Heart right ventricle (tissue), 16 donors: ENCODE results near the gene STMN3. TPM values are rescaled to one million over a fixed set of nuclear protein-coding genes. Genes with fewer than 3 reads are reported as not detected.
"Not testable (repeated sequence)": the region's sequence is repeated elsewhere in the genome, so short reads cannot be mapped to it uniquely, and the experiment has no call there.

Experiments used
- ATAC-seq, 8 donors: fragments of 200-7000 bp; cut with Tn5 transposase; one replicate each; pipeline ENCODE4 v1.9.1; 2020; ENCODE audit warnings: mild to moderate bottlenecking in 8 of 8, moderate library complexity in 8 of 8, moderate number of reproducible peaks in 1 of 8
- DNase-seq, 2 donors: peaks; one replicate each; pipeline ENCODE4 v3.0.0-alpha.2; 2020
- H3K27ac ChIP-seq, 10 donors: fragments of 200-600 bp; sonication (generic) in 2 of 10; one replicate each; pipeline versions ENCODE4 v1.5.0 to v1.8.0; 2020 to 2022; ENCODE audit warnings: mild to moderate bottlenecking in 3 of 10
- H3K27me3 ChIP-seq, 7 donors: fragments of 200-600 bp; one replicate each; pipeline ENCODE4 v1.8.0; 2021 to 2022; ENCODE audit warnings: mild to moderate bottlenecking in 2 of 7
- H3K36me3 ChIP-seq, 9 donors: fragments of 200-600 bp; sonication (generic) in 1 of 9; one replicate each; pipeline versions ENCODE4 v1.5.0 to v1.8.0; 2020 to 2022; ENCODE audit warnings: mild to moderate bottlenecking in 2 of 9
- H3K4me1 ChIP-seq, 9 donors: fragments of 200-600 bp; sonication (generic) in 1 of 9; one replicate each; pipeline versions ENCODE4 v1.5.0 to v1.8.0; 2020 to 2022; ENCODE audit warnings: mild to moderate bottlenecking in 4 of 9
- H3K4me3 ChIP-seq, 10 donors: fragments of 200-600 bp; sonication (generic) in 2 of 10; one replicate each; pipeline versions ENCODE4 v1.5.0 to v1.8.0; 2020 to 2022; ENCODE audit warnings: mild to moderate bottlenecking in 7 of 10, moderate library complexity in 2 of 10
- H3K9me3 ChIP-seq, 11 donors: fragments of 200-600 bp in 10 of 11; sonication (generic) in 2 of 11; one replicate each; pipeline versions ENCODE4 v1.5.0 to v1.8.0; 2013 to 2022; ENCODE audit warnings: mild to moderate bottlenecking in 2 of 11, control low read depth in 1 of 11, moderate library complexity in 1 of 11
- WGBS, 2 donors: extraction: QIAGEN DNeasy Blood & Tissue Kit; methylation state at CpG; one replicate each; pipeline ENCODE4 v1.1.7; 2013; ENCODE audit warnings: inconsistent platforms in 1 of 2; 5-methylcytosine and 5-hydroxymethylcytosine counted together
- intact Hi-C, 10 donors: fragments of 100-400 bp; cut with DNase I; formaldehyde crosslinking; loops; one replicate each; pipeline versions ENCODE4 v1.11.1 to v1.14.2; 2022
- polyA plus RNA-seq, 2 donors: library from polyadenylated mRNA; stranded (reverse); fragments of 200-250 nt; gene quantifications; one replicate each; pipeline ENCODE4 v1.2.3, GENCODE V29; 2013
- total RNA-seq, 10 donors: library from RNA; stranded (reverse); fragmentation: NEBNext Ultra II Directional in 3 of 10; extraction: Animal tissue kit (Norgen Biotek cat#: 25700) in 3 of 10; gene quantifications; one replicate each; pipeline versions ENCODE4 v1.2.1 to v1.2.4, GENCODE V29; 2021 to 2023
- TF ChIP-seq, protein P1 (sequence below), 9 donors: fragments of 200-600 bp; sonication (generic) in 2 of 9; IDR thresholded peaks; one replicate each; pipeline versions ENCODE4 v1.5.0 to v1.8.0; 2021 to 2022; ENCODE audit warnings: antibody characterized with exemption in 9 of 9, mild to moderate bottlenecking in 5 of 9, moderate library complexity in 1 of 9
- donor health status: Arrhythmogenic right ventricular cardiomyopathy.
- donor health status: ischemic (EF 13 %, LVEDD 7.1; RV severe dilation, severe dysfunction).
- donor health status: healthy with polysubstance abuse.
- donor health status: DM: no; HTN: yes; CAD: no.
- donor health status: DM: no; HTN: no; CAD: no.
- donor health status: ischemic (EF 25% LVEDD 6.9; RV normal size, moderate dysfunction).
- donor health status: ischemic (EF 25% LVEDD 5.7; RV mildly dilated, moderate dysfunction).
- donor health status: healthy.
- donor health status: DM: yes; HTN: yes; CAD: no.
- donor health status: Ischemic cardiomyopathy.
- donor health status: ischemic (EF 35%, LVEDD 5.7; RV mildly dilated, moderate dysfunction).
- donor health status: nonischemic (EF 11% LVEDD 7.7; RV severe dilation, severe dysfunction).
- donor health status: DM: yes; HTN: yes; CAD: no.
- donor health status: PGD.
- donor health status: ischemic (EF 29% LVEDD 5.4; RV normal size, mild dysfunction).
- donor health status: nonischemic (EF 23%, LVEDD 6.1; RV moderate dilation, normal function).

STMN3 gene
- total and polyA plus RNA-seq, 12 donors, result 1.7 to 9.9 (median 3.9) TPM

GRCh38 chr20:63635431-63636141 lies 17.6 kb downstream of the STMN3 start:
- H3K4me1 ChIP-seq, result peaks cover 0 to 72% (median 14%) of the 10 kb centered on the region in 9 donors
- no peaks in the 10 kb centered on the region for H3K36me3 ChIP-seq
- TF ChIP-seq, protein P1, sequence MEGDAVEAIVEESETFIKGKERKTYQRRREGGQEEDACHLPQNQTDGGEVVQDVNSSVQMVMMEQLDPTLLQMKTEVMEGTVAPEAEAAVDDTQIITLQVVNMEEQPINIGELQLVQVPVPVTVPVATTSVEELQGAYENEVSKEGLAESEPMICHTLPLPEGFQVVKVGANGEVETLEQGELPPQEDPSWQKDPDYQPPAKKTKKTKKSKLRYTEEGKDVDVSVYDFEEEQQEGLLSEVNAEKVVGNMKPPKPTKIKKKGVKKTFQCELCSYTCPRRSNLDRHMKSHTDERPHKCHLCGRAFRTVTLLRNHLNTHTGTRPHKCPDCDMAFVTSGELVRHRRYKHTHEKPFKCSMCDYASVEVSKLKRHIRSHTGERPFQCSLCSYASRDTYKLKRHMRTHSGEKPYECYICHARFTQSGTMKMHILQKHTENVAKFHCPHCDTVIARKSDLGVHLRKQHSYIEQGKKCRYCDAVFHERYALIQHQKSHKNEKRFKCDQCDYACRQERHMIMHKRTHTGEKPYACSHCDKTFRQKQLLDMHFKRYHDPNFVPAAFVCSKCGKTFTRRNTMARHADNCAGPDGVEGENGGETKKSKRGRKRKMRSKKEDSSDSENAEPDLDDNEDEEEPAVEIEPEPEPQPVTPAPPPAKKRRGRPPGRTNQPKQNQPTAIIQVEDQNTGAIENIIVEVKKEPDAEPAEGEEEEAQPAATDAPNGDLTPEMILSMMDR (IDR thresholded peaks at IDR 0.05), result no peak
- WGBS, 2 donors, result 86% methylated on average over 15 of the region's 15 CpGs
- ATAC-seq (peak in 1 of 8 donors; percentile 31), DNase-seq (no peak)
- no peak overlapping the region for H3K4me3 ChIP-seq
- H3K27ac ChIP-seq, result peak overlapping the region in 2 of 10 donors; percentile 29 to 87
- intact Hi-C loops, result loop anchor here in 1 of 10 donors (10.0 kb wide), 1 partner anchor 419 kb away; no protein-coding TSS in a partner anchor
- H3K27me3 ChIP-seq, result no peaks in the 10 kb centered on the region
- no peaks in the 10 kb centered on the region for H3K9me3 ChIP-seq

GRCh38 chr20:63633732-63634131 lies 19.5 kb downstream of the STMN3 start:
- peak overlapping the region in 1 of 10 donors; percentile 65 for H3K27ac ChIP-seq
- peaks cover 0 to 63% (median 11%) of the 10 kb centered on the region in 9 donors for H3K4me1 ChIP-seq
- no peak for ATAC-seq
- intact Hi-C loops, result loop anchor here in 1 of 10 donors (10.0 kb wide), 1 partner anchor 421 kb away; no protein-coding TSS in a partner anchor
- no peaks in the 10 kb centered on the region for H3K36me3 ChIP-seq
- WGBS, 2 donors, result 86 to 89% methylated on average over 9 of the region's 9 CpGs
- H3K4me3 ChIP-seq, result no peak overlapping the region
- no peaks in the 10 kb centered on the region for H3K9me3 ChIP-seq
- no peak for DNase-seq
- TF ChIP-seq, protein P1 (IDR thresholded peaks at IDR 0.05), result no peak
- H3K27me3 ChIP-seq, result no peaks in the 10 kb centered on the region

- H3K27ac ChIP-seq, result peak overlapping the region in 9 of 10 donors; percentile 10 to 70 (median 58)
- peaks cover 0 to 55% (median 15%) of the 10 kb centered on the region in 9 donors for H3K4me1 ChIP-seq
- intact Hi-C loops, result loop anchor here in 1 of 10 donors (10.0 kb wide), 1 partner anchor 423 kb away; no protein-coding TSS in a partner anchor
- not testable (repeated sequence) for H3K36me3 ChIP-seq, H3K27me3 ChIP-seq, DNase-seq, H3K9me3 ChIP-seq, H3K4me3 ChIP-seq
- peak in 1 of 8 donors; percentile 20 for ATAC-seq
- WGBS, 2 donors, result 47 to 64% methylated on average over 10 of the region's 10 CpGs
Observed at GRCh38 chr20:63631426-63631825, 21.8 kb downstream of the STMN3 start.

GRCh38 chr20:63630956-63631355 lies 22.3 kb downstream of the STMN3 start:
- DNase-seq, ATAC-seq, H3K4me3 ChIP-seq, H3K36me3 ChIP-seq, H3K27me3 ChIP-seq, H3K9me3 ChIP-seq: not testable (repeated sequence)
- Histone ChIP-seq H3K4me1 (peaks cover 0 to 51% (median 16%) of the 10 kb centered on the region in 9 donors), H3K27ac (peak overlapping the region in 9 of 10 donors; percentile 10 to 70 (median 58))
- 95% methylated on average over 6 of the region's 6 CpGs for WGBS, 2 donors
- intact Hi-C loops, result loop anchor here in 1 of 10 donors (10.0 kb wide), 1 partner anchor 424 kb away; no protein-coding TSS in a partner anchor

DNA sequence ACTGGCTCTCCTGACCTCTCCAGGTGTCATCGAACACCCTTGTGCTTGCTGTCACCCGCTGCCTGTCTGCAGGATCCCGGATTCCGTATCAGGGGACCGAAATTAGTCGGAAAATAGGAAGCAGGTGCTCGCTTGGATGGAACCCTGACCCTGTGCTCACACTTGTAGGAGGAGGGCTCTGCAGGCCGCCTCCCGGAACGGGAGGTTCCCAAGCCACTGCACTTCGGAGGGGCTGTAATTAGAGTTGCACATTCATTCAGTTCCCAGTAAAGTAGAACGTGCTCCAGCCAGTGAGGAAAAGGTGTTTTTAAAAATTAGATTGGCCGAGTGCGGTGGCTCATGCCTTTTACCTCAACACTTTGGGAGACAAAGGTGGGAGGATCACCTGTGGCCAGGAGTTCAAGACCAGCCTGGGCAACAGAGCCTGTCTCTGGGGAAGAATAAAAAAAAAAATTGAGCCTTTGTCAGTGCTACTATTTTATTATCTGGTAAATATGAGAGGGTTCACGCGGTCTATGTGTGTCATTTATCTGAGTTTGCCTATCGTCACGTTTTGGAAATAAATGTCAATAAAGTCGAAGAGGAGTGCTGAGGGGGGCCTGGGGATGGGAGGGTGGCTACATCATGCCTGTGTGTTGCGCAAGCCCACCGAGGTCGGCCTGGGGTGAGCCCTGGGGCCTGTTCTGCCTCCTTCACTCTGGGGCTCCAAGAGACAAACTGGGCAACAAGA lies 24.8 kb downstream of the STMN3 start:
- WGBS, 2 donors, result 27 to 28% methylated on average over 22 of the region's 22 CpGs
- TF ChIP-seq, protein P1 (IDR thresholded peaks at IDR 0.05), result no peak
- peak overlapping the region in 9 of 10 donors; percentile 65 to 99 (median 97) for H3K27ac ChIP-seq
- no peaks in the 10 kb centered on the region for H3K36me3 ChIP-seq
- DNase-seq (peak; percentile 54 to 75), ATAC-seq (peak; percentile 41 to 78 (median 67))
- no peaks in the 10 kb centered on the region for H3K27me3 ChIP-seq
- peaks cover 0 to 38% (median 24%) of the 10 kb centered on the region in 9 donors for H3K4me1 ChIP-seq
- intact Hi-C loops, result loop anchor here in 5 of 10 donors (5.0 to 10.0 kb wide), 3 partner anchors 54 to 236 kb away; partner anchors contain the start of genes ABHD16B (in 2 of the 5), HELZ2 (in 2 of the 5) and TPD52L2 (in 2 of the 5)
- no peaks in the 10 kb centered on the region for H3K9me3 ChIP-seq
- H3K4me3 ChIP-seq, result peak overlapping the region; percentile 65 to 99 (median 92)
